ENCODE measurements around the gene SLC30A2.

SLC30A2 gene

DNA sequence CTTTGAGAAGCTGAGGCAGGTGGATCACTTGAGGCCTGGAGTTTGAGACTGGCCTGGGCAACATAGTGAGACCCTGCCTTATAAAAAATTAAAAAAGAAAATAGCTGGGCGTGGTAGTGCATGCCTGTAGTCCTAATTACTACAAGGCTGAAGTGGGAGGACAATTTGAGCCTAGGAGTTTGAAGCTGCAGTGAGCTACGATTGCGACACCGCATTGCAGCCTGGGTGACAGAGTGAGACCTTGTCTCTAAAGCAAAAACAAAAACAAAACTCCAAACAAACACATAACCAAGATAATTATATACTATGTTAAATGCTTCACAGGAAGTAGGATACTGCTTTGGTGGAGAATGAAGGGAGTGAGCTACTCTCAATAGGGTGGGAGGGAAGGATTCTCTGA, 42.7 kb downstream of the SLC30A2 start:
- no peak overlapping the region for H3K27ac ChIP-seq
- TF ChIP-seq, protein P1, sequence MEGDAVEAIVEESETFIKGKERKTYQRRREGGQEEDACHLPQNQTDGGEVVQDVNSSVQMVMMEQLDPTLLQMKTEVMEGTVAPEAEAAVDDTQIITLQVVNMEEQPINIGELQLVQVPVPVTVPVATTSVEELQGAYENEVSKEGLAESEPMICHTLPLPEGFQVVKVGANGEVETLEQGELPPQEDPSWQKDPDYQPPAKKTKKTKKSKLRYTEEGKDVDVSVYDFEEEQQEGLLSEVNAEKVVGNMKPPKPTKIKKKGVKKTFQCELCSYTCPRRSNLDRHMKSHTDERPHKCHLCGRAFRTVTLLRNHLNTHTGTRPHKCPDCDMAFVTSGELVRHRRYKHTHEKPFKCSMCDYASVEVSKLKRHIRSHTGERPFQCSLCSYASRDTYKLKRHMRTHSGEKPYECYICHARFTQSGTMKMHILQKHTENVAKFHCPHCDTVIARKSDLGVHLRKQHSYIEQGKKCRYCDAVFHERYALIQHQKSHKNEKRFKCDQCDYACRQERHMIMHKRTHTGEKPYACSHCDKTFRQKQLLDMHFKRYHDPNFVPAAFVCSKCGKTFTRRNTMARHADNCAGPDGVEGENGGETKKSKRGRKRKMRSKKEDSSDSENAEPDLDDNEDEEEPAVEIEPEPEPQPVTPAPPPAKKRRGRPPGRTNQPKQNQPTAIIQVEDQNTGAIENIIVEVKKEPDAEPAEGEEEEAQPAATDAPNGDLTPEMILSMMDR (conservative IDR thresholded peaks at IDR 0.05) = no peak

DNA sequence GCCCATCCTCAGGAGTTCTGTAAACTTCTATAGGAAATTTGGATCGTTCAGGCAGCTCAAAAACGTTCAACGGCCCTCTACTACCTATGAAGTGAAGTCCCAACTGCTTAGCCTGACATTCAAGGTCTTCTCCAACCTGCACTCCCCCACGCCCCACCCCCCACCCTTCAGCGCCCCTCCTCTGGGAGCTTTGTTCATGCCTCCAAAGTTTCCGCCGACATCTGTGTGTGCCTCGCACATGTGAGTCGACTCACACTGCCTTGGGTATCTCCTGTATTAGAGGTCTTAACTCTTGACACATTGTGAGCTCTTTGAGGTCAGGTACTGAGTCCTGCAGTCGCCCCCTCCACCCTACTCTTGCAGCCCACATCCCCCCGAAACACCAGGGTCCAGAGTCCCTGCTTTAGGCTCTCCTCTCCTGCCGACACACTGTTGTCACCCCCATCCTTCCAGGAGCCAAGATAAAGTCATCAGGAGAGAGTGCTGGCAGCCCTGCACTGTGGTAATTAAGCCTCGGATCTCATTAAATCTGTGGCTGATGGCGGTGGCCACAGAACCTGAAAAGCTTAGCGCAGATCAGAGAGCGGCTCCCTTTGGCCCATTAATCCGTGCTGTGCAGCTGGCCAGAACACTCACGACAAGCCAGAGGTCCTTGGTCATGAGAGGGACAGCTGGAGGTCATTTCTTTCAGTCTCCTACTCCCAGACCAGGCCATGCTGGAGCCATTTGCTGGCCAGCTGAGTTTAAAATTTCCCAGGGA, 46.7 kb downstream of the SLC30A2 start:
- H3K27ac ChIP-seq = peak overlapping the region; percentile 87
- TF ChIP-seq, protein P1 (conservative IDR thresholded peaks at IDR 0.05) = no peak

DNA sequence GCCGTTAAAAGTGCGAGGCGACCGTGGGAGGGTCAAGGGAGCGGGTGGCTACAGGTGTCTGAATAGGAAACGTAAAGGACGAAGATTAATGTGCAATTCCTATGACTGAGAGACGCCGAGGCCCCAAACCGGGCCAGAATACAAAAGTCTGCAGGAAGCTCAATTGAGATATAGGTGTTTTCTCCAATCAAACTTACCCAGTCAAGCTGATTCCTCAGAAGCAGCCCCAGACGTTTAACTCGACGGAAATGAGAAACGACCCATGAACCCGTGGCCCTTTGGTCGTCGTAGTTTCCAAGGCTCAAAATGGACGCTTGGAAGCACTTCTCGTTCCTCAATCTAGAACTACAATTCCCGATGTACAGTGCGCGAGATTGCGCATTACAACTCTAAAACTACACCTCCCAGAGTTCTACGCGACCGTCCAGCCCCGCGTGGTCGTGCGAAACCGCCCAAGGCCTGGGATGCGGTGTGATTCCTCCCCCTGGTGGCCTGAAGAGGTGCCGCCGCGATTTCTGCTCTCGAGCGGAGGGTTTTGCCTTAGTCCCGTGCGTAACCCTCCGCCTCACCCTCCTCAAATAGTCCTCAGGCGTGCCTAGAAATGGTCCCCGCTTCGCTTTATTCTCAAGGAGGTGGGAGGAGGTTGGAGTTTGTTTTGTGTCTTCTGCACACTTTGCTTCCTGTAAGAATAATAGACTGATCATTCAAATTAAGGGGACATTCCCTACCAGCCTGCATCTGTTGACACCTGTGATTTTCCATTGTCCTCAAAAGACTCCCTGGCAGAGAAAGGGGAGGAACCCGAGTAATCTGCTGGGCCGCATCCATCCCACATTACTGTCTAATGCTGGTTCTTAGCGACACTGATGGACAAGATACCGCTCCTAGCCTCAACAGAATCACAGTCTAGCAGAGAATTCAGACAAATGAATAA, 47.8 kb downstream of the SLC30A2 start, which contains the start of gene PAFAH2:
Gene PAFAH2, minus strand, starts transcription at position 236 of the 934 bp plus-strand sequence. CDS start 7,247 bp downstream, outside the sequence.
- peak within 1 kb of the TSS; percentile 87 for H3K27ac ChIP-seq

DNA sequence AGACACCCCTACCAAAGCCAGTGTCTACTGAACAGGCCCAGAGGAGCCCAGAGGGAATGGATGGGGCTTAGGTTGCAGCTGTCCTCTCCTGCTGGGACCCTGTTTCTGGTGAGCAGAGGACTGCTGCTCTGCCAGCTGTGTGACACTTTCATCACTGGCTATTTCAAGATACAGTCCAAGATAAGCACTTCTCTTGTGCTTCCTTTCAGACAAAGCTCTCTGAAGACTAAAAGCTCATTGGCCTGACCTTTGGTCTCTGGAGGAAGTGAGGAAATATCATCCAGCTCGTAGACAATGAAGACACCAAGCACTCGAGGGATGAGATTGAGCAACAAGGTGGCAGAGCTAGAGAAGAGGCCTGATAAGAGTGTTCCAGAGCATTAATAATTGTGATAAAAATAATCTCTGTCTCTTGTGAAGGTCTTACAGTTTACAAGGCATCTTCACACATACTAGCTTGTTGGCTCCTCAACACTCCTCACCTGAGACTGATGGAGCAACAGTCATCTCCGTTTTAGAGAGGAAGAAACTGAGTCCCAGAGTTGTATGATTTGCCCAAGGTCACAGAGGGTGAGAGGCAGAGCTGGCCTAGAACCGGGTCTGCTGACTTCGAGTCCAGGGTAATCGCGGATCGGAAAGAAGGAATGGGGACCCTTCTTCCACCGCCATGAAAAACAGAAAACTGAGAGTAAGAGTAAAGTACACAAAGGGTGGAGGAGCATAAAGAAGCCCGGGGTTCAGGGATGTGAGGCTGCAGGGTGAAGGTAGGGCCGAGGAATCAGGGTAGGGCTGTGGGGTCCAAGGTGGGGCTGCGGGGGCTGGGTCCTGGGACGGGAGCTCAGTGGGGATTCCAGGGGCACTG, 48.7 kb downstream of the SLC30A2 start:
- TF ChIP-seq, protein P1 (conservative IDR thresholded peaks at IDR 0.05) = no peak
- peak overlapping the region; percentile 87 for H3K27ac ChIP-seq

More for the DNA sequence above, 47.8 kb downstream of the SLC30A2 start, which contains the start of gene PAFAH2:
- TF ChIP-seq, protein P1 (conservative IDR thresholded peaks at IDR 0.05) = peak; percentile 98

DNA sequence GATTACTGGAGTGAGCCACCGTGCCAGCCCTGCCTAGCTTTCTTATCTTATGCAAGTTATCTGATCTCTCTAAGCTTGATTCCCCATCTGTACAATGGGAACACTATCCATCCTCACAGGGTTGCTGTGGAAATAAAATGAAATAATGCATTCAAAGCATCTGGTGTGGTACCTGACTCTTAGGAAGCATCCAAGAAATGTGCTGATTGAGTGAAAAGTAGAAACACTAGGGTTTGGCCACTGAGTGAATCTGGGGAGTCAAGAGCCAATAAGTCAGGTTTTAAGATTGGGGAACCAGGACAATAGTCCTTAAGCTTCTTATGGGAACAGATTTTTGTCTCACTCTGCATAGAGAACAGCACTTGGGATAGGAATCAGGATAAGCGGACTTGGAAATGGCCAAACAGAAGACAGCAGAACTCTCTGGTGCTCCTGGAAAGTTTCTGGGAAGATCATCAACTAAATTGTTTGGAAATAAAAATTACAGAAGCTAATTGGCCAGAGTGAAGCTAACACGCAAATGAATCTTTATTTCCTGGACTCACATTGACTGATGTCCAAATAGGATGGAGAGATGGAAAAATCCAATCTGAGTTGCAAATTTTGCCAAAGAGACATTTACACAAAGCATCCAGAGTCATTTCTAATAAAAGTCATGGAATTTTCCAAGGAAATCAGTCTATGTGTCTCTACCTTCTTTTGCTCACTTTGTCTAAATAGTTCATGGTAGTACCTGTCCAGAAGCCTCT, 51.3 kb downstream of the SLC30A2 start:
- H3K27ac ChIP-seq = no peak overlapping the region

More for the DNA sequence above, 51.3 kb downstream of the SLC30A2 start:
- TF ChIP-seq, protein P1 (conservative IDR thresholded peaks at IDR 0.05) = no peak

All from VCaP (cell line).